Measurements from ENCODE around the gene MZT2A. TPM values are rescaled to one million over a fixed set of nuclear protein-coding genes. Genes with fewer than 3 reads are reported as not detected.
"Not testable (repeated sequence)": the region's sequence is repeated elsewhere in the genome, so short reads cannot be mapped to it uniquely, and the experiment has no call there.

Gene MZT2A
- total RNA-seq, 3 donors from 2014 or later, result 47.5 to 75.3 (median 60.4) TPM

DNA sequence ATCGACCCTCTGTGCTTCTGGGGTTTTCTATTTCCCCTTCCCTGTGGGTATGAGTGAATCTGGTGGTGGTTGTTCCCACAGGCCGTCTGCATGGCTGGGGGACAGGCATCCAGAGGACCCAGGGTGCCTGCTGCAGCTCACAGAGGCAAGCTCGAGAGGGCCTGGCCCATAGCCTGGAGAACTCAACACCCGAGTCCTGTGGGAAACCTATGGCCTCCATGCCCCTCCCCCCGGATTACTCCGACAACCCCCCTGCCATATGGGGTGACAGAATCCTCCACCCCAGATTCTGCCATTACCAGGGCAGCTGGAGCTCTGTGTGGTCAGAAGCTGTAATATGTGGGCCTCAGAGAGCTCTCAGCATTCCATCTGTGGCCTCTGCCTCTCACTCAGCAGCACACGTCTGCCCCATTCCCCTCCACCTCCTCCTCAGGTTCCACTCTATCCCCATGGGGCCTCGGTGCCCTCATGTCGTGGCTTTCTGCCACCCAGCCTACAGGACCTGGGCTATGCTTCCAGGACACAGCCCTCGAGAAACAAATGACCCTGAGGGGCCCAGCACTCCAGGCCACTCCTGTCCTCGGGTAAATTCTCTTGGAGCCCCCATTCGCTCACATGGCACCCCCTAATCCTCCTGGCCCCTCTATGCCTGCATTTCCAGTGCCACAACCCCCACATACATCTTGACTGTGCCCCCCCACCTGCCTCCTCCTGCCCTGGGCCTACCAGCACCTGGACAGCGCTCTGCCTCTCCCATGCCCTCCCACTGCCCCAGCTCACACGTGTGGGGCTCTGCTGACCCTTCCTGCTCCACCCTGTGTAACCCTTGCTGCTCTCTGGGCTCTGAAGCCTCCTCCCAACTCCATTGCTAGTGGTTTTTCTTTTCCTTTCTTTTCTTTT lies 3.6 kb downstream of the MZT2A start:
- H3K4me1 ChIP-seq (ENCODE audit: low read depth), result peaks cover under 1% of the 10 kb centered on the region
- no peak for ATAC-seq
- H3K36me3 ChIP-seq (ENCODE audit: low read depth), result no peaks in the 10 kb centered on the region
- no peaks in the 10 kb centered on the region for H3K9me3 ChIP-seq
- TF ChIP-seq, protein P1, sequence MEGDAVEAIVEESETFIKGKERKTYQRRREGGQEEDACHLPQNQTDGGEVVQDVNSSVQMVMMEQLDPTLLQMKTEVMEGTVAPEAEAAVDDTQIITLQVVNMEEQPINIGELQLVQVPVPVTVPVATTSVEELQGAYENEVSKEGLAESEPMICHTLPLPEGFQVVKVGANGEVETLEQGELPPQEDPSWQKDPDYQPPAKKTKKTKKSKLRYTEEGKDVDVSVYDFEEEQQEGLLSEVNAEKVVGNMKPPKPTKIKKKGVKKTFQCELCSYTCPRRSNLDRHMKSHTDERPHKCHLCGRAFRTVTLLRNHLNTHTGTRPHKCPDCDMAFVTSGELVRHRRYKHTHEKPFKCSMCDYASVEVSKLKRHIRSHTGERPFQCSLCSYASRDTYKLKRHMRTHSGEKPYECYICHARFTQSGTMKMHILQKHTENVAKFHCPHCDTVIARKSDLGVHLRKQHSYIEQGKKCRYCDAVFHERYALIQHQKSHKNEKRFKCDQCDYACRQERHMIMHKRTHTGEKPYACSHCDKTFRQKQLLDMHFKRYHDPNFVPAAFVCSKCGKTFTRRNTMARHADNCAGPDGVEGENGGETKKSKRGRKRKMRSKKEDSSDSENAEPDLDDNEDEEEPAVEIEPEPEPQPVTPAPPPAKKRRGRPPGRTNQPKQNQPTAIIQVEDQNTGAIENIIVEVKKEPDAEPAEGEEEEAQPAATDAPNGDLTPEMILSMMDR (IDR thresholded peaks at IDR 0.05), result no peak
- intact Hi-C loops (cut with DNase I, micrococcal nuclease), result no loop called here
- H3K4me3 ChIP-seq, result no peak overlapping the region
- DNase-seq, result no peak

DNA sequence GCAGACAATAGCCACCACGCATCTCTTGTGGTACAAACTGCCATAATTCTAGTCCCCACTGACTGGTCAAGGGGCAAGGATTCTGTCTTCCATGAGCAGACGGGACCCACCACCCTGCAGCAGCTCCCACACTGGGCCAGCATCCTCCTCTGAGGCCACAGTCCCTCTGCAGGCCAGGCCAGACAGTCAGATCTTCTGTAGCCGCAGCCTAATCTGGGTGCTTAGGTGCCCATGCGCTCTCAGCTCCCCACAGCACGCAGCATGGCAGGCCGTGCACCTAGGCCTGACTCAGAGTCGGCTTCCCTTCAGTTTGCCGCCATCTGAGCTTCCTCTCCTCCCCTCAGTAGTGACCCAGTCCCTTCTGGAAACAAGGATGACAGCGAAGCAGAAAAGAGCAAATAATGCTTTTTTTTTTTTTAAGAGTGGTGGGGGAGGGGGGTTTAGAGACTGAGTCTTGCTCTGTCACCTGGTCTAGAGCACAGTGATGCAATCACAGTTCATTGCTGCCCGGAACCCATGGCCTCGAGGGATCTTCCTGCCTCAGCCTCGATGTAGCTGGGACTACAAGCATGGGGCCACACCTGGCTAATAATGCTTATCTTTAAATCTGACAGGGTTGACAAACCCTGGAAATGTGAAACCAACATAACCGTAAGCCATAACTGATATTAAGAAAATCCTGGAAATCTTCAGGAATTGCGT lies 5.8 kb downstream of the MZT2A start:
- H3K36me3 ChIP-seq (ENCODE audit: low read depth); intact Hi-C loops (cut with DNase I, micrococcal nuclease); H3K4me1 ChIP-seq (ENCODE audit: low read depth); DNase-seq; H3K4me3 ChIP-seq; H3K9me3 ChIP-seq; ATAC-seq: not testable (repeated sequence)

DNA sequence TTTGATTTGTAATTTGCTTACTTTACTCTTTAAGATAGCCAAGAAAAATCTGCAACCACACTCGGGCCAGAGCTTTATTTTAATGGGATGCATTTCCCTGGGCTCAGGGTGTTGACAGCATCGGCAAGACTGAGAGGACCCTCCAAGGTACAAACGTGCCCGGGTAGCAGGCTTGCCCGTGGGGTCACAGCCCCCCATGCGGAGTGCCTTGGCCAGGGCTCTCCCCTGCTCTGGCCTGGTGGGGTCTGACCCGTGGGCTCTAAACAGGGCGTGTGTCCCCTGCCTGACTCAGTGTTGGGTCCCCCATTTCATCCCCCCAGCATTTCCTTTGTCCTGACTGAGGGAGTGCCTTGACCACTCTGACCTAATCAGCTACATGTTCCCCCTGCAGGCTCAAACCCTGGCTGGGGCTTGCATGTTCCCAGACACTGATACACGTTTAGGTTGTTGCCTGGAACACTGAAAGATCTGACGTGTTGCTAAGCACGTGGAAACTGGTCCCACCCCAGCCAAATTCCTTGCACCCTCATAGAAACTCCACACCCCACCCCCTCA lies 7.2 kb downstream of the MZT2A start:
- DNase-seq; intact Hi-C loops (cut with DNase I, micrococcal nuclease); H3K4me1 ChIP-seq (ENCODE audit: low read depth); H3K36me3 ChIP-seq (ENCODE audit: low read depth); ATAC-seq; H3K9me3 ChIP-seq; H3K4me3 ChIP-seq: not testable (repeated sequence)

DNA sequence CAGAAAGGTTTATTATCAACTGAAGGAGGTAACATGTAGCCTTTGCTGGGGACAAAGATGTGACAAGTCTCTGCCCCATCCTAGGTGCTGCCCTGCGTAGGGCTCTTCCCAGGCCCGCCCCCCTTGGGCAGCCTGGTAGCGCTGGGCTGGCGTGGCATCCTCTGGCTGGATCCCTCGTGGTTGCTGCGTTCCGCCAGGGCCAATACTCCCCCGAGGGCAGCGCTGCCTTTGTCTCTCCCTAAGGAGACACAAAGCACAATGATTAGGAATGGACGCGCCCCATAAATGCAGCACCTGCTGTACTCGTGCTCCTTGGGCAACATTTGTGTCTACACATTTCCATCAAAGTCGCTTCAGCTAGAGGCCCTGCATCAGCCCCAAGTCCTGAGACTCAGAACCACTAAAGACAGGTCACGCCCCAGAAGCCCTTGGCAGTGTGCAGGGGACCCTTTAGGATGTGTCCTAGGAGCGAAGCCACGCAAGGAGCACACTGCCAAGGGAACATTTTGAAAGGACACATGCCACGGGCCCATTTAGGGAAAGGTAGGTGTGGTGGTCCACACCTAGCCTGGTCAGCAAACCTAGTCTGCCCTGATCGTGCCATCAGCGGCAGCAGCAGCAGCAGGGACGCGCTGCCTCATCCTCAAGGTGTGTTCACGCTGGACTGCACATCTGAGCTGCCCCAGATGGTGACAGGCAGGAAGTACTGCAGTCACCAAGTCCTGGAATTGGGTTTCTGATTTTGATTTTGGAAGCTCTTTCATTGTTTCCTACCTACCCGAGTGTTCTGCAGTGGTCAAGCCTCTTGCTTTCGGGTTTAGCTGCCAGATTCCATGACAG lies 8.0 kb downstream of the MZT2A start:
- intact Hi-C loops (cut with DNase I, micrococcal nuclease); H3K4me1 ChIP-seq (ENCODE audit: low read depth); H3K9me3 ChIP-seq; H3K4me3 ChIP-seq; DNase-seq; ATAC-seq; H3K36me3 ChIP-seq (ENCODE audit: low read depth): not testable (repeated sequence)

DNA sequence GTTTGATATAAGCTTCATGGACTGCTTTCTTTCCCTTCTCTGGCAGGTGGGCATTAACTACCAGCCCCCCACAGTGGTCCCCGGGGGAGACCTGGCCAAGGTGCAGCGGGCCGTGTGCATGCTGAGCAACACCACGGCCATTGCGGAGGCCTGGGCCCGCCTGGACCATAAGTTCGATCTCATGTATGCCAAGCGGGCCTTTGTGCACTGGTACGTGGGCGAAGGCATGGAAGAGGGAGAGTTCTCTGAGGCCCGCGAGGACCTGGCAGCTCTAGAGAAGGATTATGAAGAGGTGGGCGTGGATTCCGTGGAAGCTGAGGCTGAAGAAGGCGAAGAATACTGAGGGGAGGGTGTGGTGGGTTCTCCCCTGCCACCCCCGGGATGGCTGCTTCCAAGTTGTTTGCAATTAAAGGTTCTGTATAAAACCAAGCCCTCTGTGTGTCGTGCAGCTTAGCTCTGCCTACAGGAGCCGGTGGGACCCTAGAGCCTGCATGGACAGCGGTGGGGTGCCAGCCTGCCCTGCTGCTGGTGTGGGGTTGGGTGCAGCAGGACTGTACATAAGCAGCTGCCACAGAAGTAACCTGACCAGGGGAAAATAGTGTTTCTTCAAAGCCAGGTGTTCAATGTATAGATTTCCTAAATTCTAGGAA lies 9.6 kb downstream of the MZT2A start:
- ATAC-seq; DNase-seq; intact Hi-C loops (cut with DNase I, micrococcal nuclease): not testable (repeated sequence)

DNA sequence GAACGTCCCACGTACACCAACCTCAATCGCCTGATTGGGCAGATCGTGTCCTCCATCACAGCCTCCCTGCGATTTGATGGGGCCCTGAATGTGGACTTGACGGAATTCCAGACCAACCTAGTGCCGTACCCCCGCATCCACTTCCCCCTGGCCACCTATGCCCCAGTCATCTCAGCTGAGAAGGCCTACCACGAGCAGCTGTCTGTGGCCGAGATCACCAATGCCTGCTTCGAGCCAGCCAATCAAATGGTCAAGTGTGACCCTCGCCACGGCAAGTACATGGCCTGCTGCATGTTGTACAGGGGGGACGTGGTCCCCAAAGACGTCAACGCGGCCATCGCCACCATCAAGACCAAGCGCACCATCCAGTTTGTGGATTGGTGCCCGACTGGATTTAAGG lies 11.8 kb downstream of the MZT2A start:
- H3K9me3 ChIP-seq; H3K4me1 ChIP-seq (ENCODE audit: low read depth); DNase-seq; intact Hi-C loops (cut with DNase I, micrococcal nuclease); H3K4me3 ChIP-seq; H3K36me3 ChIP-seq (ENCODE audit: low read depth); ATAC-seq: not testable (repeated sequence)

More for the DNA sequence above, 9.6 kb downstream of the MZT2A start:
- not testable (repeated sequence) for H3K4me1 ChIP-seq (ENCODE audit: low read depth); H3K9me3 ChIP-seq; H3K36me3 ChIP-seq (ENCODE audit: low read depth); H3K4me3 ChIP-seq

DNA sequence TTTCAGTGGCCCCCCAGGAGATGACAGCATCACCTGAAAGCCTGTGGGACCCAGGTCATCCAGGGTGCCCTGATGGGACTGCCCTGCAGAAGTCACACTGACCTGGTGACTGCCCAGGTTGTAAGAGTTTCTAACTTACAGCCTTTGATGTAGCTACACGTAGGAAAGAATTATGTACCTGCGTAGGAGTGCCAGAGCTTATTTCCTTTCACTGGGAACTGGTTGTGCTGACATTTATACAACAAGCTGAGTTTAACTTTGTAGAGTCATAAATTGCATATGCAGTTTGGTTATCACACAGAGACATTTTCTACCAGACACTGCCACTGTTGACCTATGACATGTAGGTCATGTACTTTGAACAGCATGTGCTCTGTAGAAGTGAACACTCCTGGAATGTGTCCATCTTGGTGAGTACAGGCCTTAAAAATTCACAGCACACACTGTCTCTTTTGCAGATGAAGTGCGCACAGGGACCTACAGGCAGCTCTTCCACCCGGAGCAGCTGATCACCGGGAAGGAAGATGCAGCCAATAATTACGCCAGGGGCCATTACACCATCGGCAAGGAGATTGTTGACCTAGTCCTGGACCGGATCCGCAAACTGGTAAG lies 13.2 kb downstream of the MZT2A start:
- H3K4me3 ChIP-seq; DNase-seq; H3K4me1 ChIP-seq (ENCODE audit: low read depth); ATAC-seq; H3K36me3 ChIP-seq (ENCODE audit: low read depth); intact Hi-C loops (cut with DNase I, micrococcal nuclease); H3K9me3 ChIP-seq: not testable (repeated sequence)

DNA sequence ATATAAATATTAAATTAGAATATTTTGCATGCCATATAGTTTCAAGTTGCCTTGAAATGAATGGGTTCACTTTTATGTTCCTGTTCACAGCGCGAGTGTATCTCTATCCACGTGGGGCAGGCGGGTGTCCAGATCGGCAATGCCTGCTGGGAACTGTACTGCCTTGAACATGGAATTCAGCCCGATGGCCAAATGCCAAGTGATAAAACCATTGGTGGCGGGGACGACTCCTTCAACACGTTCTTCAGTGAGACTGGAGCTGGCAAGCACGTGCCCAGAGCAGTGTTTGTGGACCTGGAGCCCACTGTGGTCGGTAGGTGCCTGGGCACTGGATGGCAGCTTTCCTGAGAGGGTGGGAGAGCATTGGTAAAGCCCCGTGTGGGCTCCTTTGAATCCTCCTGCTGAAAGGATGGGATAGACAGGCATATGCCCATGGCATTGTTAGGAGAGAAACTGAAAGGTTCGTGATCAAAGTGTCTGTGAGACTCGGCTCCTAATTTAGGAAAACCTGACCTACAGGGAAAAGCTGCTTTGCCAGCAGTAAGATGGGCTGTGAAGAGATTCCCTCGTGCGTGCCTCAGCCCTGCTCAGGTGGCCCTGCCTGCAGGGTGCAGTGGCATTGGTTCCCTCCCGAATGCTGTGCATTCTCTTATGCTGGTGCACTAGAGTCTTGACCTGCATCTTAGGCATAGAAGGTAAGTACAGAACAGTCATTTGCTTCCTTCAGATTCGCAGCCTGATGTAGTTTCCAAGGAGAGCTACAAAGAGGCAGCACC lies 13.9 kb downstream of the MZT2A start:
- H3K9me3 ChIP-seq; H3K4me1 ChIP-seq (ENCODE audit: low read depth); DNase-seq; intact Hi-C loops (cut with DNase I, micrococcal nuclease); H3K4me3 ChIP-seq; ATAC-seq; H3K36me3 ChIP-seq (ENCODE audit: low read depth): not testable (repeated sequence)

DNA sequence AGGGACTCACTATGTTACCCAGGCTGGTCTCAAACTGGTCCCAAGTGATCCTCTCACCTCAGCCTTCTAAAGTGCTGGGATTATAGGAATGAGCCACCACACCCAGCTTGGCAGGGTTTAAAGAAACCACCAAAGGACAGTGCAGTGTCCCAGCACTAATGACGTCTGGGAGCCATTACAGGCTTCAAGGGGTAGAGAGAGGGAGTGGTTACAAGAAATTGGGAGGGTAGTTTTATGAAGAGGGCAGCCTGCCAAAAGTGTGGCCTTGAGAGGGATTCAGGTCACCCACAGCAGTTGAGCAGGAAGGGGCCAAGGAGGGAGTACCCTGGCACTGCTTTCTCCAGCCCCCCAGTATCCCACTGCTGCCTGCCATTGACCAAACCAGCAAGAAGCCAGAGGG lies 15.0 kb downstream of the MZT2A start:
- H3K4me1 ChIP-seq (ENCODE audit: low read depth); ATAC-seq; H3K36me3 ChIP-seq (ENCODE audit: low read depth); intact Hi-C loops (cut with DNase I, micrococcal nuclease); H3K4me3 ChIP-seq; H3K9me3 ChIP-seq; DNase-seq: not testable (repeated sequence)

DNA sequence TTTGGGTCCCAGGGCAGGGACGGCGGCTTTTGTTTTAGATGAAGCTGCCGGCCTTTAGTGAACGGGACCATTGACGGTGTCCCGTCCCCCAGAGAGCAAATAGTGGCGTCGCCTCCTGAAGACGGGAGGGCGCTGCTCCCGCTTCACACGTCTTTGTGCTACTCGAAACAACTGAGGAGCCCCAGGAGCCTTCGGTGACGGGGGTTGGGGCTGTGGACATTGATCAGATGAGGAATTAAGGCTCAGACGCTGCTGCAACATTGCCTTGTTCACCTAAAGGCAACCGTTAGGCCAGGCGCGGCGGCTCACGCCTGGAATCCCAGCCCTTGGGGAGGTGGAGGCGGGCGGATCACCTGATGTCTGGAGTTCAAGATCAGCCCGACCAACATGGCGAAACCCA lies 15.8 kb downstream of the MZT2A start:
- H3K36me3 ChIP-seq (ENCODE audit: low read depth); ATAC-seq; H3K4me1 ChIP-seq (ENCODE audit: low read depth); intact Hi-C loops (cut with DNase I, micrococcal nuclease); DNase-seq; H3K4me3 ChIP-seq; H3K9me3 ChIP-seq: not testable (repeated sequence)

Measured in mucosa of descending colon (tissue), 3 donors.